GM19455 (cell line): ENCODE results near the gene MIS12.

Experiments
- ATAC-seq: cut with Tn5 transposase; IDR thresholded peaks from one replicate; pipeline ENCODE4 v1.9.1; 2021; ENCODE audit not compliant: unreplicated experiment

The MIS12 gene

DNA sequence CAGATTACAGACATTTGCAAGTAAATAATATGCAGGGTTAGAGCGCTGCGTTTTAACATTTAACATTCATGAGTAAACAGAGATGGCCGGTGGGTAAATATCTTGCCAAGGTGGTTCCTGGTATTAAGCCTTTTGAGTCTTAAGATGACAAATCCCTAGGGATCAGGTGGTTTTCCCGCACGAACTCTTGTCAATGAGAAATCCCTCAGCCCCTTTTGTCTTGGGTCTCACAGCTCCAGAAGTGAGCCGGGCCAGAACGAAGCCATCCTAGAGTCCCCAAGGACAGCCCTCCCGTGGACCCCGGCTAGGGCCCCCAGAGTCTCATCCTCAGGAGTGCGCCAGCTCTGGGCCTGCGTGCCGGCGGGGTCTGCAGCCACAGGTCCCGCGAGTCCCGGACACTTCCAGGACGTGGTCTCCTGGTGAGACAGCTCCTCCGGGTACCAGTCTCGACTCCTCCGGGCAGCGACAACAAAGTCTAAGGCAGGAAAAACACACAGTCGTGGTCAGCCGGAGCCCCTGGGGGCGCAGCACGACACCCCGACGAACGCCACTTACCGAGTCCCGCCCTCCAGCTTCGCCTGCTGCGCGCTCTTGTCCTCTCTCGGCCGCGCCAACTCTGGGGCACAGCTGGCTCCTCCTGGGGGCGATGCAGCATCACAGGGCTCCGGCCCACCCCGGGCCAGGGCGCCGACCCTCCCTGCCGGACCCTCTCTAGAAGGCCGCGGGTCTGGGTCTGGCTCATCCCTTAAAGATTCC is 13.3 kb downstream of the MIS12 start:
- ATAC-seq, result no peak

DNA sequence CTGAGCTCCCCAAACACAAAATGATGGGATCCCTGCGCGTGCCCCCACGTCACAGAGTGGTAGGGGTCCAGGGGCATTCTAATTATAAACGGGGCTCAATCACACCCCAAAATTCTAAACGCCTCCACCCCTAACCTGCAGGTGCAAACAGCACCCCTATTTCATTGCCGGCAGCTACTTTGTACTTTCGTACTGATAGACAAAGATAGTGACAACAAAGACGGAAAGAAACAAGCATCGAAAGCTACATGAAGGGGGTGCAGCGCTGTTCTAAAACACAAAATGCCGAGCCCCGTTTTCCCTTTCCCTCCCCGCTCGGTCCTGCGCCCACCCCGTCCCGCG is 13.9 kb downstream of the MIS12 start:
- ATAC-seq, result no peak

DNA sequence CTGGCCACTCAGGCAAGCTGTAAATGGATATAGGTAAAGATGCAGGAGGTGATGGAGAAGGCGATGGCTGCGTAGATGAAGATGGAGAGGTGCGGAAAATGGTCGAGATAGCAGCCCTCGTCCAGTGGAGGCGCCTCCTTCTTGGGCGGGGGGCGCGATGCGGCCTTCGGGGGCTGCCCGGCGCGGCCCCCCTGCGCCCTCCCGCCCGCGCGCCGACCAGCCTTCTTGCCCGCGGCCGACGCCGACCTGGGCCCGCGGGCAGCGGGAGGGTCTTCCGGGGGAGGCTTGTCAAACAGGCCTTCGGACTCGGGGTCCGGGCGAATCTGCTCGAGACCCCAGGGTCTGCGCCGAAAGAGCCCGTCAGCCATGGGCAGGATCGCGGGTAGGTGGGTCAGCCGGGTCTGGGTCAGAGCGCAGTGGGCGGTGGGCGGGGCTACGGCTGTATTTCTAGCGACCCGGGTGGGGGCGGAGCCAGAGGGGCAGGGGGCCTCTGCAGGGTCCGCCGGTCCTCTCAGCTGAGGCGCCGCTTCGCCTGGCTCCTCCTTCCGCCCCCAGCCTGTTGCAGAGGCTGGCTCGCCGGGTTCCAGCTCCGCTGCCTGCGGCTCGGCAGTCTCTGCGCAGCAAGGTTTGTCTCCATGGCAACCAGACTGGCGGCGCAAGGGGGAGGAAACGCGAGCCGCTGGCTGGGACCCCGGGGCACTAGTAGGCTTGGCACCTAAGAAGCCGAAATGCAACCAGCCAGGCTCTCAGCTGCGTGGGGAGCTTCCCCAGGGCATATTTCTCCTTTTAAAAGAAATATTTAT is 14.4 kb downstream of the MIS12 start:
- ATAC-seq, result no peak

DNA sequence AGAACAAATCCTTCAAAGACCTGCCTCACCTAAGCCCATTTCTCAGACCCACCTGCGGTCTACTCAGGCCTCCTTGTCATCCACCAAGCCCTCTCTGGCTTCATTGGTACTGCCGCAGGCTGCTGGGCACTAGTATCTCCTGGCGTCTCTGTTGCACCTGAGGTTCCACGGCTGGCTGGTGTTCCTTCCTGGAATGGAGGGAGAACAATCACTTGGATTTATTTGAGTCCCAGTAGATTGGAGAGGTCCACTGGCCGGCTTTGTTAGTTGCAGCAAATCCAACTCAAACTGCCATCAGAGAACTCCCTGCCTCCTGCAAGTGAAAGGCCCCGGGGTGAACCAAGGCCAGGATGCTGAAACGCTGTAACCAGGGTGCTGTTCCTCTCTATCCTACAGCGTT is 15.3 kb downstream of the MIS12 start:
- no peak for ATAC-seq

DNA sequence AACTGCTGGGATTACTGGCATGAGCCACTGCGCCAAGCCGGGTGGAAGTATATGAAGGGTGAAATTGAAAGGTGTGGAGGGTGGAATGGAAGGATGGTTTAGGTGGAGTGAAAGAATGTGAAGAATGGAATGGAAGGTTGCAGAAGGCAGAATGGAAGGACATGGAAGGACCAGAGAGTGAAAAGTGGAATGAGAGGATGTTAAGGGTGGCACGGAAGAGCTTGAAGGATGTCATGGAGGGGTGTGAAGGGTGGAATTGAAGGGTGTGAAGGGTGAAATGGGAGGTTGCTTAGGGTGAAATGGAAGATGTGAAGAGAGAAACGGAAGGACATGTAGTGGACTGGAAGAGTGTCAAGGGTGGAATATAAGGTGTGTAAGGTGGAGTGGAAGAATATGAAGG is 16.2 kb downstream of the MIS12 start:
- ATAC-seq, result no peak

DNA sequence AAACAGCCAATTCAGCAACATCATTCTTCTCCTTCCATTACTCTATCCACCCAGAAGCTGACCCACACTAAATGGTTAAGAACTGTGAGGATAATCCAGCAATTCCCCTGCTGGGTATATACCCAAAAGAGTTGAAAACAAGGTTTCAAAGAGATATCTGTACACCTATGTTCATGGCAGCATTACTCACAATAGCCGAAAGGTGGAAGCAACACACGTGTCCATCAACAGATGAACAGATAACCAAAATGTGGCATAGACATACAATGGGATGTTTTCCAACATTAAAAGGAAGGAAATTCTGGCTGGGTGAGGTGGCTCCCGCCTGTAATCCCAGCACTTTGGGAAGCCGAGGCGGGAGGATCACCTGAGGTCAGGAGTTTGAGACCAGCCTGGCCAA is 19.9 kb downstream of the MIS12 start:
- no peak for ATAC-seq

DNA sequence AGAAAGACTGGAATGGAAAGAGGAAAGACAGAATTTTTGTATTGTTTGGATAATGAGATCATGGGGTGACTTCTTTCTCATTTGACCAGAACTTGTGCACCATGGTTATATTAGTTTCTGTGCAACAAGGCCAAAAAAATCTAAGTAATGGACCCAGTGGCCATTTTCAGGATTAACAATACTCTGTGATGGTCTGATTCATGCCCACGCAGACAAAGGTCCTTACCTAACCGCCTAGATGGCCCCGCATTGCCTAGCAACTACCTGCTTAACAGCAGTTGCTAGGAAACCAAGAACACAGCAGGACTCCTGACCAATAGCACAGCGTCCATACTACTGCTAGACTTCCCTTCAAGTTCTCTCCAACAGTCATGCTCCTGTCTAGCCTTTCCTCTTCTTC is 22.4 kb downstream of the MIS12 start:
- no peak for ATAC-seq

DNA sequence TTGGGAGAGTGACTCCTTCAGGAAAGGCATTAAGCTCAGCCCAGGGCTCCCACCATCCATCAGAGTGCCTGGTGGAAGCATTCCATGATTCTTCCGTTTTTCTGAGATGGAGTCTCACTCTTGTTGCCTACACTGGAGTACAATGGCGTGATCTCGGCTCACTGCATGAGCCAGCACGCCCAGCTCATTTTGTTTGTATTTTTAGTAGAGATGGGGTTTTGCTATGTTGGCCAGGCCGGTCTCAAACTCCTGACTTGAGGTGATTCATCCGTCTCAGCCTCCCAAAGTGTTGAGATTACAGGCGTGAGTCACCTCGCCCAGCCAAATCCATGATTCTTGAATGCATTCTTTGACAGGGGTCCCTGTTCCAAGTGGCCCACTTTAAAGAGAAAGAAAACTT is 23.1 kb downstream of the MIS12 start:
- ATAC-seq, result no peak

DNA sequence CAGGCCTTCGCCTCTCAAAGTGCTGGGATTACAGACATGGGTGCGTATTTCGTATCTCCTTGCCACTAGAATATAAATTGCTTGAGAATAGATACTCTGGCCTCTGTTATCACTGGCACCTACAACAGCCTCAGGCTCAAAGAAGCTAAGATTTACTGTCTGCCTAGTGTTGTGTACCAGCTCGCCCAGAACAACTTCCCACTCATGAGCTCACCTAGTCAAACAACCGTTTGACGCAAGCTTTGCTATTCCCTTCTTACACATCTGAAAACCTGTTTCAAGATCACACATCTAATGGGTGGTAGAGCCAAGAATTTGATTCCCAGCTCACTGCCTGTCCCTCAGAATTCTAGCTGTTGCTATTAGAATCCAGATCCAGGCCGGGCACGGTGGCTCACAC is 24.4 kb downstream of the MIS12 start:
- no peak for ATAC-seq

DNA sequence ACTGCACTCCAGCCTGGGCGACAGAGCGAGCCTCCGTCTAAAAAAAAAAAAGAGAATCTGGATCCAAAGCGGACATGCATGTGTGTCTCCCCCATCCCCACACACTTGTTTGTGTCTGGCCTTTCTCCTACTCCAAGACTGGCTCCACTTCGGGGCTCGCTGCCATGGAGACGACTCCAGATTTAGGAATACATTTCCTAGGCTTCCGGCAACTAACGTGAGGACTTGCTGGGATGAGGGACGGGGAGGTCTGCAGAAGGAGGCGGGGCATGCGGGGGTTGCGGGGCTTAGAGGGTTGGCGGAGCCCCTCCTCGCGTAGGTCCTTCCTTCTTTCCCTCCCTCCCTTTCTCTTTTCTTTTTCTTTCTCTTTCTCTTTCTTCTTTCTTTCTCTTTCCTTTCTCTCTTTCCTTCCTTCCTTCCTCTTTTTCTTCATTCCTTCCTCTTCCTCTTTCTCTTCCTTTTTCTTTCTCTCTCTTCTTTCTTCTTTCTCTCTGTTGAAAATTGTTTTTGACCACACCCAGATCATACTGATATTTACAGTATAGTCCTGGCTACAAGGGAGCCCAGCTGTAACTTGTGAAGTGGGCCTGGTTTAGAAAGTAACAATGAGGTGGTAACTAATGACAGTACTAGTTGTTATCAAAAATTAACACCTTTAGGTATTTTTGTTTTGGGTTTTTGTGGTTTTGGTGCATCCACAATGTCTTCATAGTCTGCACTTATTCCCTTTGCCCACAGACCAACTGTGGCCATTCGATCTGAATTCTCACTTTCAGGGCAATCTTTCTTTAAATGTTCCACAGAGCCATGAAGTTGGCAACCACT is 25.2 kb downstream of the MIS12 start:
- no peak for ATAC-seq

DNA sequence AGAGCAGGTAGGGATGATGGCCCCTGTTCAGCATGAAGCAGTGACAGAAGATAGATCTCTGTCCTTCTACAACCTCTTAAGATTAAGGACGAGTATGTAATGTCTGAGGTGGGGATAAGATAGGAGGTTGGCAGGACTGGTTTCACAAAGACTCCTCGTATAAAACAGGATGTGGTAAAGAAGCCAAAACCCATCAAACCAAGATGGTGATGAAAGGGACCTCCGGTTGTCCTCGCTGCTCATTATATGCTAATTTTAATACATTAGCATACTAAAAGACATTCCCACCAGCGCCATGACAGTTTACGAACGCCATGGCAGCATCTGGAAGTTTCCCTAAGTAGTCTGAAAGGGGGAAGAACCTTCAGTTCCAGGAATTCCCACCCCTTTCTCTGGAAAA is 27.3 kb downstream of the MIS12 start:
- ATAC-seq, result no peak

DNA sequence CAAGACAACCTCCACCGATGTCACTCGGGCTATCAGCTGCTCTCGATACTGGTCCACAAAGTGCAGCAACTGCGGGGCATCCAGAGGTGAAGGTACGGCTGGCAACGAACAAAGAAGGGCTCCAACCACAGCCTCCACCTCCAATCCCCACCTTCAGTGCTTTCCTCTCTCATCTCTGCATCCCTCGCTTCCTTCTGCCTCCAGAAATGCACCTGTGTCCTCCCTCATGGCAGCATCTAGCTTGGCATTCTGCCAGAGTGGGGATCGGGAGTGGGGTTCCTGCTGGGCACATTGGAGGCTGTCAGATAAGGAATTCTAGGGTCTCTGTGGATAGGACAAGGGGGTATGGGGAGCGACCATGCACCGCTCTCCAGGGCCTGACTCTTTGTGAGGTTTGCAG is 28.6 kb downstream of the MIS12 start:
- ATAC-seq, result no peak

DNA sequence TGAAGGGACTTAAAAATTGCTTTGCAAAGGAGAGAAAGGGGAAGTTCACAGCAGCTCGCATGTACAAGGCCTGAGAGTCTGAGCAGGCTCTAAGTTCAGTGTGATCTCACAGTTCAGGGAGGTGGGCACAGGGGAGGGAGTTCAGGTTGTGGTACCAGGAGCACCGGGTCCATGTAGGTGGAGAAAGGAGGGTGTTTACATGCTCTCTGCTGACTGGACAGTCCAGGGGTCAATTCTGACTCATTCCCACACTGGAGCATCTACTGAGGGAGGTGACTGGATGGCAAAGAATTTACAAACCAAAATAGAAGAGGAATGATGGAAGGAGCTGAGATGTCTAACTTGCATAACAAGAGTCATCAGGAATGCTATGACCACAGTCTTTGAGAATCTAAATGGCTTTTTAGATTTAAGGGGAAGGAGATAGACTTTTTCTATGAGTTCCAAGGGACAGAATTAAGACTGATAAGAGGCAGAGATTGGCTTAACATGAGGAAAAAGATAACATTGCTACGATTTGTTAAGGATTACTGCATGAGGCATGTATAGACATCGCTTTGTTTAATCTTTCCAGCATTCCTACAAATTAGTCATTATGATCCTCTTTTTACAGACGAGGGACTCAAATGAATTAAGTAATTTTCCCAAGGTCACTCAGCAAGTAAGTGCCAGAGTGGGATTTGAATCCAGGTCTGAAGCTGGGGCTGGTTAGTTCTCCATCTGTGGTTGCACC is 29.9 kb downstream of the MIS12 start:
- ATAC-seq, result no peak

DNA sequence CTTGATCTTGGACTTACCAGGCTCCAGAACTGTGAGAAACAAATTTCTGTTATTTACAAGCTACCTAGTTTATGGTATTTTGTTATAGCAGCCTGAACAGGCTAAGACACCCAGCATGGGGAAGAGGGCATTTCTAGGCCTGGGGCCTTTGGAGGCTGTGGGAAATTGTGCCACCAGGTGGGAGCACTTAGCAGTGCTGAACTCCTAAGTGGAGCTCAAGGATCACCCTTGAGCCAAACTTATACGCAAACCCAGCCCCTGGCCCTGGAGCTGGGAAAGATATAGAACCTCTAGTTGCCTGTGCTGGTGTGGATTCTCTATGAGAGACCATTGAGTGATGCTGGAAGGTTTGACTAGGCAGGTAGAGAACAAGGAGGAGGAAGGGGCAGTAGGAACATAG is 36.1 kb downstream of the MIS12 start:
- no peak for ATAC-seq

DNA sequence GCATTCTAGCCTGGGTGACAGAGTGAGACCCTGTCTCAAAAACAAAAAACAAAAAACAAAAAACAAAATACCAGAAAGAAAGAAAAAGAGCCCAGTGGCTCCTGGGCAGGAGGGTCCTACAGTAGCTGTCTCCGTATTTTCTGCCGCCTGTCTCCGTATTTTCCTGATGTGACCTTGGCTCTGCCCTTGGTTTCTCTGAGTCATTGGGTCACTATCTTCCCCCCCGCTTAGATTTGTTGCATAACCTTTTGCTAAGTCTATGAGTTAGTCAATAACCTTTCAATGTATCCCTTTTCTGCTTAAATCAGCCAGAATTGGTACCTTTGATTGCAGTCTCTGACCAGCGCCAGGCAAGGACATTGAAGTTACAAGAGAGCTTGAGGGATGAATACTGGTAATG is 36.9 kb downstream of the MIS12 start:
- ATAC-seq, result no peak

DNA sequence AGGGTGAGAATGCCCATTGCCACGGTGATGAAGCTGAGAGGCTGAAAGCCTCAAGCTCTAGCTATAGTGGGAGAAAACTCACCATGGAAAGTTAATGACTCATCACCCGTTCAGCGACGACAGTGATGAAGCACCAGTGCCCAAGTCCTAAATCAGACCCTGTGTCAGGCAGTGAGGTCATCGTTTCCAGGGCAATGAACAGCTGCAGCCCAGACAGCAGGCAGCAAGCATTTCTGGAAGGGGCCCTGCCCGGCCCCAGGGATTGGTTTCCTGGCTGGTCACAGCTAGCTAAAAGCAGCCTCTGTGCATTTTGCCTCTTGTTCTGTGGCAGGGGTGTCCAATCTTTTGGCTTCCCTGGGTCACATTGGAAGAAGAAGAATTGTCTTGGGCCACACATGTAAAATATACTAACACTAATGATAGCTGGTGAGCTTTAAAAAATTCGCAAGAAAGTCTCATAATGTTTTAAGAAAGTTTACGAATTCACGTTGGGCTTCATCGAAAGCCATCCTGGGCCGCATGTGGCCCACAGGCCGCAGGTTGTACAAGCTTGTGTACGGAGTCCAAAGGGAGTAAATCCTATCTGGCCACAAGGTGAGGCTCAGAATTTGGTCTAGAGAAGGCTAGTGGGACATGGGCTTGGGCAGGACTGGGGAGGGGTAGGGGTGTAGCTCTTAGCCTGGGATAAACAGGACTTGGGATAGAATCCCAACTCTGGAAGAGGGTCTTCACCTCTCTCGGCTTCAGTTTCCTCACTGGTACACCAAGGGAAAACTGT is 40.6 kb downstream of the MIS12 start:
- ATAC-seq, result no peak

DNA sequence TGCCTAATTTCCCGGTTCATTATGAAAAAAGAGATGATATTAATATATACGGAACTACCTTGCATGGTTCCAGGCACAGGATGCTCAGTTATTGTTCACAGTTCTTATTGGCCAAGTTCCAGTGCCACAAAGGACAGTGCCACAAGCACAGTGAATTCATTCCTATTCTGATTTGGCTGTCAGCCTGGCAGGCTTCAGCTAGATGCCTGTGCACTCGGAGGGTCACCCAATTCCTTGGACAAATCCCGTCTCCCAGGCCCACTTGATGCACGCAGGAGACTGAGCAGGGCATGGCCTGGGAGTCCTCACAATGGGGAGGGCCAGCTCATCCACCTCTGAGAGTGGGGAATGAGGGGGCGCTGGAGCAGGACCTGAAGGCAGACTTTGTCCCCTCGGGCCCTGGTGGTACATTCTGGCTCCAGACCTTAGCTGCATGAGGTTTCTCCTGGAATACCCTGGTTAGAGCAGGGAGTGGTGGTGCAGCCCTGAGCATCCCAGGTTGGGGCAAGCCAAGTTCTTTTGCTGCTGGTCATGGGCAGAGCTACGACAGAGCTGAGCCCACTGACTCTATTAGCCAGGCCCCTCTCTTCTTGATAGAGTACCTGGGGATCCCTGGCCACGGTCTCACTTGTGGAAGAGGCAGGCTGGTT is 41.4 kb downstream of the MIS12 start:
- ATAC-seq, result no peak

DNA sequence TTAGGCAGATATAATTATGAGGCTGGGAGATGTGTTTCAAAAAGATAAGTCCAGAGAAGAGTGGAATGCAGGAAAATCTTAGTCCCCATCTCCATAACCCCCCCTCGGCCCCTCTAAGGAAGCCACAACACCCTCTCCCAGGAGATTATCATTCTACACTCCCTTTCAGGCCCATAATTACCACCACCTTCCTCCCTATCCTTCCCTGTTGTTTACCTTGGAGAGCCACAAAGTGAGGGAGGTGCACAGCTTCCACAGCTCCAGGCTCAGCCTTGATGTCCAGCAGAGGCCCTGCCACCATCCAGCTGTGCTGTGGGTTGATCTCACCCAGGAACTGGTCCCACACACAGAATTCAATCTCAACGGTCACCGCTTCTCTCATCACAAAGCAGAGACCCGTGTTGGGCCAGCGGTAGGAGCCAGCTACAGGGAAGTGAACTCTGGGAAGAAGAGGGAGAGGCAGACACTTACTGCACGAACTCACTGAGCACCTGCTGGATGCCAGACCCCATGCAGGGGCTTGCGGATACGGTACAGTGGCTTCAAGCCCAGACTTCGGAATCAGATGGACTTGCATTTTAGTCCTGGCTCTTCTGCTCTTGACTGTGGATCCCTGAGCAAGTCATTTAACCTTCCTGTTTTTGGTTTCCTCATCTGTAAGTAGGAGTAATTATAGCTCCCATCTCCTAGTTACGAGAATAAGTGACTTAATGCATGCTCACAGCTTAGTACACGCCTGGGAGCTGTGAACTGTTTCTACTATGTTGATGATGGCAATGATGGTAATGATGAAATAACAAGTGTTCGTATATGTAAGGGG is 44.1 kb downstream of the MIS12 start:
- ATAC-seq, result no peak

DNA sequence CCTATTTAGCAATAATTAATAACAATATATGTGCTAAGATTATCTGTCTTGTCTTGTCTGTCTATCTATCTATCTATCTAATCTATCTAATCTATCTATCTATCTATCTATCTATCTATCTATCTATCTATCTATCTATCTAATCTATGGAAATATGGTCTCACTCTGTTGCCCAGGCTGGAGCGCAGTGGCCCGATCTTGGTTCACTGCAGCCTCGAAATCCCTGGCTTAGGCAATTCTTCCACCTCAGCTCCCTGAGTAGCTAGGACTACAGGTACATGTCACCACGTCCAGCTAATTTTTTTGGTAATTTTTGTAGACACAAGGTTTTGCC is 44.7 kb downstream of the MIS12 start:
- ATAC-seq, result no peak
